IMR-90 (cell line): ENCODE results near the gene ADCY2. TPM values are rescaled to one million over a fixed set of nuclear protein-coding genes. Genes with fewer than 3 reads are reported as not detected.

Experiments
- ATAC-seq: fragments of 200-7000 bp; cut with Tn5 transposase; 2 replicates; pipeline ENCODE4 v1.9.1; 2020; ENCODE audit warnings: low read depth, mild to moderate bottlenecking, moderate library complexity
- BruUV-seq: library from RNA; stranded (reverse); fragments of 400-500 nt; replicated peaks from 2 replicates; lab custom pipeline; 2021; lab: Mats Ljungman, UMichigan
- CTCF ChIA-PET: fragments of 300-600 bp; formaldehyde crosslinking; extraction: SDS; loops from one replicate; lab custom pipeline; 2021; ENCODE audit warnings: antibody characterized with exemption; lab: Yijun Ruan, JAX
- POLR2A ChIA-PET: fragments of 300-600 bp; sonication (Branson Sonifier 250); formaldehyde crosslinking; loops from one replicate; lab custom pipeline; 2022; ENCODE audit warnings: antibody characterized with exemption; ENCODE audit not compliant: unreplicated experiment; lab: Charles Lee
- DNase-seq: peaks from one replicate; pipeline ENCODE4 v3.0.0; 2013
- H2AFZ ChIP-seq: replicated peaks from 2 replicates; pipeline ENCODE3; 2013; ENCODE audit warnings: low read length, mild to moderate bottlenecking; ENCODE audit not compliant: poor library complexity
- H2AK5ac ChIP-seq: 2 replicates; pipeline ENCODE4 v1.6.1; 2013; ENCODE audit warnings: low read depth, low read length, inconsistent platforms
- H2AK9ac ChIP-seq: replicated peaks from 2 replicates; pipeline ENCODE3; 2013; ENCODE audit warnings: mild to moderate bottlenecking, low read depth, low read length, moderate library complexity; ENCODE audit not compliant: poor library complexity
- H2BK120ac ChIP-seq: 2 replicates; pipeline ENCODE4 v1.6.1; 2013; ENCODE audit warnings: low read depth, low read length, inconsistent platforms
- H2BK15ac ChIP-seq: 3 replicates; pipeline ENCODE4 v1.6.1; 2013; ENCODE audit warnings: low read depth, low read length, inconsistent platforms
- H2BK20ac ChIP-seq: 2 replicates; pipeline ENCODE4 v1.6.1; 2013; ENCODE audit warnings: low read depth, mild to moderate bottlenecking, inconsistent platforms, low read length, moderate library complexity
- H2BK5ac ChIP-seq: 2 replicates; pipeline ENCODE4 v1.6.1; 2013; ENCODE audit warnings: mild to moderate bottlenecking, low read depth, low read length, inconsistent platforms; ENCODE audit not compliant: poor library complexity, severe bottlenecking
- H3K14ac ChIP-seq: replicated peaks from 2 replicates; pipeline ENCODE4 v1.6.1; 2013; ENCODE audit warnings: low read depth, low read length, inconsistent platforms
- H3K18ac ChIP-seq: 2 replicates; pipeline ENCODE4 v1.6.1; 2013; ENCODE audit warnings: low read depth, low read length, control low read depth
- H3K23ac ChIP-seq: 2 replicates; pipeline ENCODE4 v1.6.1; 2013; ENCODE audit warnings: low read depth, low read length, inconsistent platforms
- H3K27ac ChIP-seq: 2 replicates; pipeline ENCODE4 v1.5.1; 2013; ENCODE audit warnings: mild to moderate bottlenecking, control low read depth, low read length; ENCODE audit not compliant: insufficient read depth
- H3K27me3 ChIP-seq: 2 replicates; pipeline ENCODE4 v1.6.1; 2013; ENCODE audit warnings: low read length; ENCODE audit not compliant: control insufficient read depth, insufficient read depth
- H3K36me3 ChIP-seq: 2 replicates; pipeline ENCODE4 v1.6.1; 2013; ENCODE audit warnings: low read length, mixed read lengths; ENCODE audit not compliant: control insufficient read depth, insufficient read depth
- H3K4ac ChIP-seq: 2 replicates; pipeline ENCODE4 v1.6.1; 2013; ENCODE audit warnings: low read depth, low read length, inconsistent platforms
- H3K4me1 ChIP-seq: 2 replicates; pipeline ENCODE4 v1.6.1; 2013; ENCODE audit warnings: low read length, mixed read lengths; ENCODE audit not compliant: control insufficient read depth, insufficient read depth
- H3K4me2 ChIP-seq: 2 replicates; pipeline ENCODE4 v1.6.1; 2013; ENCODE audit warnings: low read depth, mild to moderate bottlenecking, control low read depth, low read length, moderate library complexity
- H3K4me3 ChIP-seq: 2 replicates; pipeline ENCODE4 v1.5.1; 2013; ENCODE audit warnings: low read depth, mild to moderate bottlenecking, control low read depth, low read length, moderate library complexity; ENCODE audit not compliant: insufficient read depth
- H3K56ac ChIP-seq: 2 replicates; pipeline ENCODE4 v1.6.1; 2013; ENCODE audit warnings: low read length, inconsistent platforms; ENCODE audit not compliant: insufficient read depth; ENCODE audit errors: extremely low read depth
- H3K79me1 ChIP-seq, 2 experiments: 2 replicates each; pipeline ENCODE4 v1.6.1; 2013; ENCODE audit warnings: low read length in 2 of 2, inconsistent platforms in 1 of 2, low read depth in 1 of 2
- H3K9ac ChIP-seq: 2 replicates; pipeline ENCODE4 v1.6.1; 2013; ENCODE audit warnings: low read depth, low read length, control low read depth
- H3K9me1 ChIP-seq: 2 replicates; pipeline ENCODE4 v1.6.1; 2013; ENCODE audit warnings: low read length, inconsistent platforms; ENCODE audit not compliant: insufficient read depth
- H3K9me3 ChIP-seq: 2 replicates; pipeline ENCODE4 v1.6.1; 2013; ENCODE audit warnings: low read length; ENCODE audit not compliant: control insufficient read depth, insufficient read depth
- H4K20me1 ChIP-seq: 2 replicates; pipeline ENCODE4 v1.6.1; 2013; ENCODE audit warnings: low read length, inconsistent platforms; ENCODE audit not compliant: insufficient read depth
- H4K5ac ChIP-seq: 2 replicates; pipeline ENCODE4 v1.6.1; 2013; ENCODE audit warnings: mild to moderate bottlenecking, low read depth, low read length, control low read depth
- H4K8ac ChIP-seq, 2 experiments: 2 replicates each; pipeline ENCODE4 v1.6.1; 2013; ENCODE audit warnings: low read depth in 2 of 2, low read length in 2 of 2, control low read depth in 1 of 2, inconsistent platforms in 1 of 2
- H4K91ac ChIP-seq: 2 replicates; pipeline ENCODE4 v1.6.1; 2013; ENCODE audit warnings: low read depth, low read length, inconsistent platforms; ENCODE audit not compliant: insufficient read depth
- BHLHE40 ChIP-seq: fragments of 150-350 bp; IDR thresholded peaks from 2 replicates; pipeline ENCODE4 v1.6.1; 2016; ENCODE audit warnings: mild to moderate bottlenecking, low read depth, low read length
- CTCF ChIP-seq: conservative IDR thresholded peaks from 2 replicates; pipeline ENCODE4 v1.5.1; 2012; ENCODE audit warnings: mild to moderate bottlenecking, low read depth, low read length, improper control_type of control experiment
- RAD21 ChIP-seq: IDR thresholded peaks from 2 replicates; pipeline ENCODE4 v1.6.1; 2012; ENCODE audit warnings: low read length, improper control_type of control experiment
- SMC3 ChIP-seq: fragments of 150-350 bp; IDR thresholded peaks from 2 replicates; pipeline ENCODE4 v1.6.1; 2016; ENCODE audit warnings: low read depth, mild to moderate bottlenecking, antibody characterized with exemption, low read length, moderate library complexity
- WGBS, 2 experiments: methylation state at CpG; one replicate each; pipeline versions ENCODE4 v1.1.5 to v1.1.7; 2013; ENCODE audit warnings: missing lambda C conversion rate in 2 of 2; ENCODE audit not compliant: insufficient read length in 1 of 2; ENCODE audit errors: extremely low coverage in 2 of 2; 5-methylcytosine and 5-hydroxymethylcytosine counted together
- dilution Hi-C: fragments of 300-500 bp; cut with HindIII; formaldehyde crosslinking; loops from one replicate; pipeline ENCODE4 v1.14.3; 2018; ENCODE audit warnings: low sequenced_read_pairs; ENCODE audit not compliant: unreplicated experiment
- in situ Hi-C: fragments of 300-500 bp; cut with MboI; formaldehyde crosslinking; loops from 3 replicates; pipeline ENCODE4 v1.14.3; 2019; ENCODE audit warnings: low sequenced_read_pairs, inconsistent platforms, mixed read lengths
- intact Hi-C: fragments of 100-400 bp; cut with micrococcal nuclease; formaldehyde crosslinking; loops from 2 replicates; pipeline ENCODE4 v1.10.0; 2022
- polyA plus RNA-seq, 3 experiments: library from polyadenylated mRNA; depleted of rRNA; stranded (reverse); fragments of >200 nt; gene quantifications; 2 replicates each; pipeline ENCODE4 v1.2.3, GENCODE V29; 2012; ENCODE audit warnings: low replicate concordance in 1 of 3
- total RNA-seq: library from RNA; depleted of rRNA; stranded (reverse); fragments of >200 nt; gene quantifications from 2 replicates; pipeline ENCODE4 v1.2.3, GENCODE V29; 2012

Gene ADCY2
- total and polyA plus RNA-seq, 2 of the 4 experiments (the other 2 are of a cell fraction) = not detected

GRCh38 chr5:7754997-7755596 is 359.2 kb downstream of the ADCY2 start:
- Histone ChIP-seq H2BK20ac (no peak overlapping the region), H3K79me1 (no peaks in the 10 kb centered on the region), H2BK5ac (no peak overlapping the region), H4K5ac (no peak overlapping the region), H4K20me1 (no peaks in the 10 kb centered on the region), H3K18ac (no peak overlapping the region), H3K9me1 (no peaks in the 10 kb centered on the region), H2BK120ac (no peak overlapping the region), H3K27me3 (no peaks in the 10 kb centered on the region), H3K36me3 (no peaks in the 10 kb centered on the region), H3K4ac (no peak overlapping the region), H3K9ac (no peak overlapping the region), H3K23ac (no peak overlapping the region), H3K4me3 (no peak overlapping the region), H3K14ac (no peak overlapping the region), H3K4me2 (no peak overlapping the region), H2AK5ac (no peak overlapping the region), H3K4me1 (no peaks in the 10 kb centered on the region), H4K8ac (no peak overlapping the region), H4K91ac (no peak overlapping the region), H3K27ac (no peak overlapping the region), H2BK15ac (no peak overlapping the region), H2AK9ac (no peak overlapping the region), H3K56ac (no peak overlapping the region), H3K9me3 (no peaks in the 10 kb centered on the region), H2AFZ (peak overlapping the region; percentile 37)
- peak; percentile 43 for TF ChIP-seq CTCF
- 0 out of 2 replicates have a peak, but pooled peaks have one; percentile 7 for TF ChIP-seq SMC3
- TF ChIP-seq BHLHE40 = no peak
- TF ChIP-seq RAD21 = peak; percentile 41
- in situ Hi-C loops = no loop called here
- DNase-seq = peak; percentile 15
- CTCF ChIA-PET = interaction anchor here (0.6 to 1.5 kb wide), 3 partner anchors 9 to 968 kb away, joined by 3 to 9 read pairs (median 4); no protein-coding TSS in a partner anchor
- POLR2A ChIA-PET = no interaction called here
- ATAC-seq = peak; percentile 75
- WGBS, 2 experiments = 0% methylated on average over 1 of the region's 13 CpGs; no CpG with 5 or more reads in 1 of the 2 experiments
- dilution Hi-C loops = no loop called here
- BruUV-seq = no TSS peak
- intact Hi-C loops = no loop called here
